Loucy (cell line): ENCODE measurements around the gene SMARCAD1.

ENCODE experiments used
- H2AFZ ChIP-seq: fragments of 200-600 bp; sonication (generic); 2 replicates; pipeline ENCODE4 v1.6.0; 2016; ENCODE audit warnings: antibody characterized with exemption, mild to moderate bottlenecking, low read length, moderate library complexity
- H3F3A ChIP-seq: fragments of 200-600 bp; 2 replicates; pipeline ENCODE4 v1.6.0; 2016; ENCODE audit warnings: antibody characterized with exemption, low read depth, mild to moderate bottlenecking
- H3K27me3 ChIP-seq: fragments of 200-600 bp; sonication (generic); 2 replicates; pipeline ENCODE4 v1.6.1; 2014; ENCODE audit warnings: low read length, mild to moderate bottlenecking; ENCODE audit not compliant: insufficient read depth, poor library complexity, severe bottlenecking
- H3K36me3 ChIP-seq: fragments of 200-600 bp; sonication (generic); 2 replicates; pipeline ENCODE4 v1.6.1; 2016; ENCODE audit warnings: low read length; ENCODE audit not compliant: insufficient read depth
- H3K4me1 ChIP-seq: fragments of 200-600 bp; sonication (generic); 2 replicates; pipeline ENCODE4 v1.5.1; 2014; ENCODE audit warnings: low read length, mild to moderate bottlenecking; ENCODE audit not compliant: insufficient read depth, poor library complexity, severe bottlenecking
- H3K4me2 ChIP-seq: fragments of 200-600 bp; sonication (generic); 2 replicates; pipeline ENCODE4 v1.6.0; 2014; ENCODE audit warnings: antibody characterized with exemption, low read length, low read depth, mild to moderate bottlenecking; ENCODE audit not compliant: poor library complexity, severe bottlenecking
- H3K4me3 ChIP-seq: fragments of 200-600 bp; sonication (generic); 2 replicates; pipeline ENCODE4 v1.5.1; 2014; ENCODE audit warnings: low read length, mild to moderate bottlenecking, mixed read lengths; ENCODE audit not compliant: poor library complexity, severe bottlenecking
- H3K79me2 ChIP-seq: fragments of 200-600 bp; sonication (generic); 2 replicates; pipeline ENCODE4 v1.6.1; 2014; ENCODE audit warnings: low read length; ENCODE audit not compliant: insufficient read depth
- H3K9ac ChIP-seq: fragments of 200-600 bp; sonication (generic); 2 replicates; pipeline ENCODE4 v1.6.0; 2014; ENCODE audit warnings: mild to moderate bottlenecking, low read depth, low read length, moderate library complexity; ENCODE audit not compliant: poor library complexity, severe bottlenecking
- H3K9me2 ChIP-seq: fragments of 200-600 bp; sonication (generic); replicated peaks from 2 replicates; pipeline ENCODE4 v1.6.1; 2016; ENCODE audit warnings: low read depth, low read length, mixed read lengths
- H3K9me3 ChIP-seq: fragments of 200-600 bp; sonication (generic); 2 replicates; pipeline ENCODE4 v1.6.1; 2014; ENCODE audit warnings: mild to moderate bottlenecking, antibody characterized with exemption, low read length, low read depth; ENCODE audit not compliant: insufficient read depth
- H4K20me1 ChIP-seq: fragments of 200-600 bp; sonication (generic); 2 replicates; pipeline ENCODE4 v1.6.0; 2014; ENCODE audit warnings: antibody characterized with exemption, low read length, mild to moderate bottlenecking; ENCODE audit not compliant: insufficient read depth, poor library complexity, severe bottlenecking
- EZH2phosphoT487 ChIP-seq: fragments of 200-600 bp; IDR thresholded peaks from 2 replicates; pipeline ENCODE4 v1.6.1; 2018; ENCODE audit warnings: antibody characterized with exemption, mild to moderate bottlenecking, moderate library complexity, borderline replicate concordance
- TF ChIP-seq, protein P1 (sequence below): fragments of 200-600 bp; sonication (generic); conservative IDR thresholded peaks from 2 replicates; pipeline ENCODE4 v1.5.1; 2014; ENCODE audit warnings: mild to moderate bottlenecking, antibody characterized with exemption, low read length

SMARCAD1 gene

DNA sequence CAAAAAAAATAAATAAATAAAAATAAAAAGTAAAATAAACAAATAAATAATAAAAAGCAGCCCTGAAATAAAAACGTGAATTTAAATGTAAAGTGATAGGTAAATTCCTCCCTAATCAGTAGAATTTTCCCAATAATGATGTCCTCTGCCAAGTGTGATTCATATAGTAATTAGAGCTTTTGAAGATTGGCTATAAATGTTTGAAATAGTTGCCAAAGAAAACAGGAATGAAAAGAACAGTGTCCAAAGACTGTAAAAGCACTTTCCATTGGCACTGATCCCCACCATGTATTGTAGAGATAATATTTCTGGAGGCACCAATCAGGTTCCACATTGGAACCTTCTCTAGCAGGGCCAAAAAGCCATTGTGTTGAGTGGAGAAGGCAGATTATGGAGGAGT, 25.9 kb upstream of the SMARCAD1 start:
- no peak overlapping the region for H2AFZ ChIP-seq
- TF ChIP-seq EZH2phosphoT487, result no peak
- TF ChIP-seq, protein P1, sequence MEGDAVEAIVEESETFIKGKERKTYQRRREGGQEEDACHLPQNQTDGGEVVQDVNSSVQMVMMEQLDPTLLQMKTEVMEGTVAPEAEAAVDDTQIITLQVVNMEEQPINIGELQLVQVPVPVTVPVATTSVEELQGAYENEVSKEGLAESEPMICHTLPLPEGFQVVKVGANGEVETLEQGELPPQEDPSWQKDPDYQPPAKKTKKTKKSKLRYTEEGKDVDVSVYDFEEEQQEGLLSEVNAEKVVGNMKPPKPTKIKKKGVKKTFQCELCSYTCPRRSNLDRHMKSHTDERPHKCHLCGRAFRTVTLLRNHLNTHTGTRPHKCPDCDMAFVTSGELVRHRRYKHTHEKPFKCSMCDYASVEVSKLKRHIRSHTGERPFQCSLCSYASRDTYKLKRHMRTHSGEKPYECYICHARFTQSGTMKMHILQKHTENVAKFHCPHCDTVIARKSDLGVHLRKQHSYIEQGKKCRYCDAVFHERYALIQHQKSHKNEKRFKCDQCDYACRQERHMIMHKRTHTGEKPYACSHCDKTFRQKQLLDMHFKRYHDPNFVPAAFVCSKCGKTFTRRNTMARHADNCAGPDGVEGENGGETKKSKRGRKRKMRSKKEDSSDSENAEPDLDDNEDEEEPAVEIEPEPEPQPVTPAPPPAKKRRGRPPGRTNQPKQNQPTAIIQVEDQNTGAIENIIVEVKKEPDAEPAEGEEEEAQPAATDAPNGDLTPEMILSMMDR, result no peak
- H3K4me2 ChIP-seq, result no peak overlapping the region
- no peaks in the 10 kb centered on the region for H4K20me1 ChIP-seq
- H3K4me1 ChIP-seq, result no peaks in the 10 kb centered on the region
- H3K4me3 ChIP-seq, result no peak overlapping the region
- no peaks in the 10 kb centered on the region for H3F3A ChIP-seq
- H3K27me3 ChIP-seq, result peaks cover 4% of the 10 kb centered on the region
- no peaks in the 10 kb centered on the region for H3K36me3 ChIP-seq
- H3K79me2 ChIP-seq, result no peaks in the 10 kb centered on the region
- no peaks in the 10 kb centered on the region for H3K9me3 ChIP-seq
- H3K9ac ChIP-seq, result no peak overlapping the region
- H3K9me2 ChIP-seq, result no peaks in the 10 kb centered on the region

DNA sequence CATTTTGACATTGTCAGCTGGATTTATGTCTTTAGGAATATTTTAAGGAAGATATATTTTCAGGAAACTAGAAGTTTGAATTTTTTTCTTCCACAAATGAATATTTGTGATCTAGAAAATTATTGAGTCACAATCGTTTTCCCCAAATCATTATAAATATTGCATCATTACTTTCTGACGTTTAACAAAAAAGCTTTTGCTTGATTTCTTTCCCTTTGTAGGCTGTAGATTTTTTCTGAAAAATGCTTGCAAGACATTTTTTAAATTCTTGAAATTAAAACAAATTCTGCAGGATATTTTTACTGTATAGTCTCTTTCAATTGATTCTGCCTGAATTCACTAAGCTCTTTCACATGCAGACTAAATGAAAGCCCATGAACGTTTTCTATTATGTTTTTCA, 4.9 kb upstream of the SMARCAD1 start:
- no peak overlapping the region for H3K9ac ChIP-seq
- H3K79me2 ChIP-seq, result peaks cover under 1% of the 10 kb centered on the region
- H3K36me3 ChIP-seq, result no peaks in the 10 kb centered on the region
- TF ChIP-seq, protein P1, result no peak
- H3K4me1 ChIP-seq, result no peaks in the 10 kb centered on the region
- no peaks in the 10 kb centered on the region for H3F3A ChIP-seq
- H2AFZ ChIP-seq, result no peak overlapping the region
- peaks cover 5% of the 10 kb centered on the region for H3K27me3 ChIP-seq
- no peaks in the 10 kb centered on the region for H3K9me3 ChIP-seq
- no peak overlapping the region for H3K4me3 ChIP-seq
- H4K20me1 ChIP-seq, result no peaks in the 10 kb centered on the region
- H3K9me2 ChIP-seq, result no peaks in the 10 kb centered on the region; the same call in 1 of the 2 replicates
- H3K4me2 ChIP-seq, result no peak overlapping the region

DNA sequence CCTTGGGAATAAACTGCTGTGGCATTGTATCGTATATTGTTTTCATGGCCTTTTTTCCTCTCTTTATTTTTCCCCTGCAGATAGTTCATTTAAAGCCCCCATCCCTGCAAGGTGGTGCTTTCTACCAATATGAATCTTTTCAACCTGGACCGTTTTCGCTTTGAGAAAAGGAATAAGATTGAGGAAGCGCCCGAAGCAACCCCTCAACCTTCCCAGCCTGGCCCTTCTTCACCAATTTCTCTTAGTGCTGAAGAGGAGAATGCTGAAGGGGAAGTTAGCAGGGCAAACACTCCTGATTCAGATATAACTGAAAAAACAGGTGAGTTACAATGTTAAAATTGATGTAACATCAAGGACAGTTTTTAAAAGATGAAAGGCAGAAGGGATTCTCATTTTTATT, 601 bp downstream of the SMARCAD1 start:
- no peaks in the 10 kb centered on the region for H3K9me2 ChIP-seq
- H3K4me2 ChIP-seq, result peak overlapping the region; percentile 94
- peak overlapping the region; percentile 95 for H3K9ac ChIP-seq
- H3K4me3 ChIP-seq, result peak overlapping the region; percentile 93
- H3K9me3 ChIP-seq, result no peaks in the 10 kb centered on the region
- peaks cover 51% of the 10 kb centered on the region for H3K79me2 ChIP-seq
- no peaks in the 10 kb centered on the region for H3F3A ChIP-seq
- peaks cover 6% of the 10 kb centered on the region; the same call in 1 of the 2 replicates for H3K36me3 ChIP-seq
- no peaks in the 10 kb centered on the region for H3K27me3 ChIP-seq
- peaks cover 31% of the 10 kb centered on the region for H3K4me1 ChIP-seq
- H4K20me1 ChIP-seq, result peaks cover 15% of the 10 kb centered on the region
- peak overlapping the region; percentile 90 for H2AFZ ChIP-seq
- TF ChIP-seq, protein P1, result no peak
- TF ChIP-seq EZH2phosphoT487, result no peak
